Activated CD4-positive, alpha-beta T cell treated with anti-CD3 and anti-CD28 coated beads, Interleukin-2, amount 10 ng/mL, durations not matched to agents 24 days and 14 days (primary cell): ENCODE data around the gene ITGA5. TPM values are rescaled to one million over a fixed set of nuclear protein-coding genes. Genes with fewer than 3 reads are reported as not detected.

ENCODE experiments used
- DNase-seq: peaks from one replicate; pipeline ENCODE4 v3.0.0; 2022
- H3K27ac Mint-ChIP-seq: one replicate; pipeline ENCODE4 v1.8.0; 2022; ENCODE audit warnings: mild to moderate bottlenecking, mixed read lengths
- H3K27me3 Mint-ChIP-seq: one replicate; pipeline ENCODE4 v1.8.0; 2022; ENCODE audit warnings: mixed read lengths
- H3K36me3 Mint-ChIP-seq: one replicate; pipeline ENCODE4 v1.8.0; 2022; ENCODE audit warnings: low read depth, mild to moderate bottlenecking, mixed read lengths
- H3K4me1 Mint-ChIP-seq: one replicate; pipeline ENCODE4 v1.8.0; 2021; ENCODE audit warnings: mixed read lengths
- H3K4me3 Mint-ChIP-seq: one replicate; pipeline ENCODE4 v1.8.0; 2022; ENCODE audit warnings: mild to moderate bottlenecking, moderate library complexity, mixed read lengths
- H3K9me3 Mint-ChIP-seq: one replicate; pipeline ENCODE4 v1.8.0; 2021; ENCODE audit warnings: mixed read lengths
- intact Hi-C: fragments of 100-400 bp; cut with micrococcal nuclease; formaldehyde crosslinking; loops from one replicate; pipeline ENCODE4 v1.15.1; 2023
- total RNA-seq: library from RNA; stranded (reverse); gene quantifications from 2 replicates; pipeline ENCODE4 v1.2.3, GENCODE V29; 2022

The ITGA5 gene
- total RNA-seq, 1 donor from 2014 or later = 48.0 TPM

DNA sequence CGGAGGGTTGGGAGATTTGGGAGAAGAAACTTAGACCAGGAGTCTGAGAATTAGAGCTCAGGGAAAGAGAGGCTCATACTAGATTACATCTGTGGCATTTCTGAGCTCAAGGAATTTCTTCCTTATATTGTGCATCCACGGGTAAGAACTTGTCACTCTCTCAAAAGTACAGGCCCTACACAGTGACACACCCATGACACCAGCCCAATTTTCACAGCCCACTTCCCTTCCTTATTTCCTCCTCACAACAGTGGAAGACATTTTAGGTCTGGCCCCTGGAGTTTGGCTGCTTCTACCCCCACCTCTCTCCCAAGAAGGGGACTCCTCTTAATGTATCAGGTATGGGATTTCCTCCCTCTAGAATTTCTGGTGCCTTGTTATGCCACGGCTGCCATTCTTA, 25.3 kb downstream of the ITGA5 start:
- Mint-ChIP-seq H3K4me1 (peaks cover 26% of the 10 kb centered on the region), H3K27me3 (no peaks in the 10 kb centered on the region), H3K4me3 (no peak overlapping the region), H3K27ac (peak overlapping the region; percentile 14), H3K9me3 (no peaks in the 10 kb centered on the region), H3K36me3 (peaks cover 43% of the 10 kb centered on the region)
- no peak for DNase-seq
- intact Hi-C loops = no loop called here

GRCh38 chr12:54393207-54393609, 25.9 kb downstream of the ITGA5 start:
- peaks cover 39% of the 10 kb centered on the region for H3K36me3 Mint-ChIP-seq
- H3K27me3 Mint-ChIP-seq = no peaks in the 10 kb centered on the region
- no peaks in the 10 kb centered on the region for H3K9me3 Mint-ChIP-seq
- no peak for DNase-seq
- H3K27ac Mint-ChIP-seq = no peak overlapping the region
- no peak overlapping the region for H3K4me3 Mint-ChIP-seq
- intact Hi-C loops = no loop called here
- H3K4me1 Mint-ChIP-seq = peaks cover 26% of the 10 kb centered on the region

DNA sequence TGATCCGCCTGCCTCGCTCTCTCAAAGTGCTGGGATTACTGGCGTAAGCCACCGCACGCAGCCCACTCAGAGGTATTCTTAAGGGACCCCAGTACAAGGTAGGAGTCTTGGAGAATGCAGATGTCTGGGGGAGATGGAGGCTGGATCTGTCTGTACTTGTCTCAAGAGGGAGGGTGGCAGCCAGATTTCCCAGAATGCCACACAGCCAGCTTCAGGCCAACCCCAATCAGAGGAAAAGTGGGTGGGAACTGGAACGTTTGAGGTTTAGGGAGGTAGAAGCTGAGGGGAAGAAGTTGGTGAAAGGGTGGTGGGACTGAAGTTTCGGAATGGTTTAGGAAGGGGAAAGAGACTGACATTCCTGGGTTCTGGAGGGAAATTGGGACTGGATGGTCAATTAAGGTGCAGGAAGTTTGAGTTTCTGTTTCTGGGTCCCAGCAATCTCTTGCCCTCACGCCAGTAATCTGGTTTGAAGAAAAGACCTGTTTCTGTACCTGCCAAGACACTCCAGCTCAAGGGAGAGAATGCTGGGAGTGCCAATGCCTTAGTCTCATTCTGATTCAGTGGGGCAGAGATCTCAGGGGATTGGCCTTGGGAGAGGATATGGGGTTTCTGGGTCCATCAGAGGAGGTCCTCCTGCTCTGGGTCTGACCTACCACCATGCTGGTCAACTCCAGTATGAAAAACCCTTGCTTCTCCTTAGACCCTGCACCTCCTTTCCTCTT, 26.4 kb downstream of the ITGA5 start:
- no peak for DNase-seq
- intact Hi-C loops = no loop called here
- no peaks in the 10 kb centered on the region for H3K9me3 Mint-ChIP-seq
- peaks cover 26% of the 10 kb centered on the region for H3K4me1 Mint-ChIP-seq
- H3K4me3 Mint-ChIP-seq = no peak overlapping the region
- no peaks in the 10 kb centered on the region for H3K27me3 Mint-ChIP-seq
- no peak overlapping the region for H3K27ac Mint-ChIP-seq
- peaks cover 34% of the 10 kb centered on the region for H3K36me3 Mint-ChIP-seq

GRCh38 chr12:54390668-54391551, 28.2 kb downstream of the ITGA5 start:
- intact Hi-C loops = no loop called here

DNA sequence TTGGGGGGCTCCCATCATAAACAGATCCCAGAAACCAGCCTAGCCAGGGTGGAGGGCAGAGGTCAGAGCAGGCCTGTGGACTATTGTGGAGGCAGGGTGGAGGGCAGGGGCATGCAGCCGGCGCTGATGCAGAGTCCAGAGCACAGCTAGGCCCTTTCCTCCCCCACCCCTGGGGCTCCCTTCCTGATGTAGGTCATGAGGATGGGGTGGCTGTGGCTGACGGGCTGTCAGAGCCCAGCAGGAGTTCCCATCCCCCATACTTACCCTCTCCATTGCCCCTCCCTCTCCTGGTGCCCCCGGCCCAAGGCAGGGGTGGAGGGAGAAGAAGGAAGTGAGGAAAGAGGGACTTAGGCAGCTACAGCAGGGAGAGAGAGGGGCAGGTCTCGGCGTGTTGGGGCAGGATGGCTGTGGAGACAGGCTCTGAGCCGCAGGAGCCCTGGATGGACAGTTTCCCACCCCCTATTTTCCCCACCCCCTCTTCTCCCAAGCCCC, 28.8 kb downstream of the ITGA5 start:
- no peaks in the 10 kb centered on the region for H3K27me3 Mint-ChIP-seq
- H3K36me3 Mint-ChIP-seq = peaks cover 19% of the 10 kb centered on the region
- H3K4me1 Mint-ChIP-seq = peaks cover 29% of the 10 kb centered on the region
- H3K9me3 Mint-ChIP-seq = no peaks in the 10 kb centered on the region
- intact Hi-C loops = no loop called here
- peak overlapping the region; percentile 31 for H3K4me3 Mint-ChIP-seq
- DNase-seq = no peak
- no peak overlapping the region for H3K27ac Mint-ChIP-seq

More at GRCh38 chr12:54390668-54391551, 28.2 kb downstream of the ITGA5 start:
- Mint-ChIP-seq H3K4me3 (peak overlapping the region; percentile 71), H3K27me3 (no peaks in the 10 kb centered on the region), H3K9me3 (no peaks in the 10 kb centered on the region), H3K36me3 (peaks cover 21% of the 10 kb centered on the region), H3K27ac (no peak overlapping the region), H3K4me1 (peaks cover 29% of the 10 kb centered on the region)
- peak; percentile 87 for DNase-seq

DNA sequence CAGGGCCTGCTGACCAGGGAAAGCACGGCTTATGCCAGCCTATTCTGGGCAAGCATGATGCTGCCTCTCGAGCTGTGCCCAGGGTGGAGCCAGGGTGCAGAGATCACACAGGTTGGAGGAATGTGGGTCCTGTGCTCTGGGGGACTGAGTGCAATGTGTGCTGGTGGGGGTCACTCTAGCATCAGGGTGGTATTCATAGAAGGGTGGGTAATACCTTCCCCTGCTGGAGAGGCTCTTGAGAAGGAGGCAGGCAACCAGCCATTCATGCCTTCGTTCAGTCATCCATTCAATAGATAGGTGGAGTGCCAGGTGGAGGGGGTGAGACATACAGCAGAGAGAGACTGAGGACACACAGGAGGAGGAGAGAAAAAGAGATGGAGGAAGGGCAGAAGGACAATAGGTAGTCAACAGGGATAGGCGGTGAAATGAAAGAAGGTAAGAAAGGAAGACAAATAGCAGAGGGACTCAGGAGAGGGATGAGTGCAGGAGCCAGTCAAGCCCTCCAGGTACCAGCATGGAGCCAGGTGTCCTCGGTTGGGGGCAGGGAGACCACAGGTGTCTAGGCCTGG, 29.4 kb downstream of the ITGA5 start:
- peak overlapping the region; percentile 38 for H3K4me3 Mint-ChIP-seq
- intact Hi-C loops = no loop called here
- DNase-seq = no peak
- peaks cover 27% of the 10 kb centered on the region for H3K4me1 Mint-ChIP-seq
- no peaks in the 10 kb centered on the region for H3K9me3 Mint-ChIP-seq
- H3K36me3 Mint-ChIP-seq = peaks cover 13% of the 10 kb centered on the region
- H3K27ac Mint-ChIP-seq = peak overlapping the region; percentile 11
- no peaks in the 10 kb centered on the region for H3K27me3 Mint-ChIP-seq

DNA sequence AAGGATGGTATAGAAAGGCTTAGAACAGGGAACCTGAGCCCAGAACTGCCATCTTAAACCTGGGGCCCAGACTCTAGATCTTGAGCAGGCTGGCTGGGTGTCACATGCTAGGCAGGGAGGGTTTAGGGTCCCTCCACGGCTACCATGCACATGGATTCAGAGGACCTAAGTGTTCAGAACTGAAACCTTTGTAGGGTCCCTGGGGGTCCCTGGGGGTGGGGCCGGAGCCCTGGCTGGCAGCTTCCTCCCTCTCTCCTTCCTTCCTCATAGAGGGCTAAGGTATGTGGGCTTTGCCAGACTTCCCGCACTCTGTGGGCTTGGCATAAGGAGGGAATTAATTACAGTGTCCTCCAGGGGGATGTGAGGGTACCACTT, 29.9 kb downstream of the ITGA5 start:
- no peak for DNase-seq
- Mint-ChIP-seq H3K27ac (no peak overlapping the region), H3K4me3 (no peak overlapping the region), H3K4me1 (peaks cover 22% of the 10 kb centered on the region), H3K9me3 (no peaks in the 10 kb centered on the region), H3K27me3 (no peaks in the 10 kb centered on the region), H3K36me3 (peaks cover 8% of the 10 kb centered on the region)
- intact Hi-C loops = no loop called here

DNA sequence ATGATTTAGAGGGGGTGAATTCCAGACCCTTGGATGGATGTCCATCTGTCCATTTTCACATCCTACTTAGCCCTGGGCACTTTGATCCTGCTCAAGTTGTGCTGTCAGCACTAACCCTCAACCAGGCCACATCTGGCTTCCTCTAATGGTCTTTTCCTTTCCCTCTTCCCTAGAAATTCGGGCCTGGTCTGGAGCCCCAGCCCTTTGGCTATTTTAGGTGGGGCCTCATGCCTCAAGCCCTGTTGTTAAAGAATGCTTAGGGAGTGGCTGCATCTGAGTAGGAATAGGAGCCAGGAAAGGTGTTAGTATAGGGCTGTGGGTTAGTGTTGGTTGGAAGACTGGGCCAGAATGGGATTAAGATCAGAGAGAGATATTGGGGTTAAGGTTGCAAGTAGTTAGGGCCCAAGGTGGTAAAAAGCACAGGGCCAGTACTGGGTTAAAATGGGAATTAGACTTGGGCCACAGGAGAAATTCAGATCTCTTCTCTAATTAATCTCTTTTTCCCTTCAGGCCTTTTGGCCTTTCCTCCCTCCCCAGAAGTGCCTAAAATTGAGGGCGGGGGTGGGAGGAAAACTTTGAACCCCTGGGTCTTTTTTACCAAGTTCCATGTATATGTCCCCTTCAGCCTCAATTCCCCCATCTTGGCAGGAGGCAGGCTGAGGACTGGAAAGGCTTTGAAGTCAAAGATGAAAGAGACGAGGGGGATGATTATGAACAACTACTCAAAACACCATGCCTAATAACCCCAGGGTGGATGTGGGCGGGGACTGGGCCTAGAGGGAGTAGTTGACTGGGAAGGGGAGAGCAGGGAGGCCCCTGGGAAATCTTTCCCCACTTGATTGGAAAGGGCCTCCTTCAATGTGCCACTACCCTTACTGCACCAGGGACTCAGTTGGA, 30.6 kb downstream of the ITGA5 start:
- no peaks in the 10 kb centered on the region for H3K27me3 Mint-ChIP-seq
- DNase-seq = no peak
- H3K36me3 Mint-ChIP-seq = peaks cover 5% of the 10 kb centered on the region
- H3K9me3 Mint-ChIP-seq = no peaks in the 10 kb centered on the region
- intact Hi-C loops = no loop called here
- H3K4me3 Mint-ChIP-seq = no peak overlapping the region
- no peak overlapping the region for H3K27ac Mint-ChIP-seq
- H3K4me1 Mint-ChIP-seq = peaks cover 16% of the 10 kb centered on the region

DNA sequence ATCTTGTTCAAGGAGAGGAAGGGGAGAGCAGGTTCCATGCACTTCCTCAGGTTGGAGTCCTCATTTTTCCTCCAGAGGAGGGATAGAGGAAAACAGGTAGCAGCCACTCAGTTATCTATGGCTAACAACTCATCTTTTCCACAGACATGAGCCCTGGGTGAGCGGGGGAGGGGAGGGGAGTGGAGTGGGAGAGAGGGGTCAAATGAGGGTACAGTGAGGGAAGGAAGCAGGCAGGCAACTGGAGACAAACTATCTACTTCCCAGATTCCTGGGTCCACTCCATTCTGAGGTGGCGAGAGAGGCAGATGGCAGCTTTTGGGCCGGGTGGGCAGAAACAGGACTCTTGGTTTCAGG, 32.0 kb downstream of the ITGA5 start:
- intact Hi-C loops = no loop called here
- no peak overlapping the region for H3K4me3 Mint-ChIP-seq
- peaks cover 5% of the 10 kb centered on the region for H3K36me3 Mint-ChIP-seq
- H3K27ac Mint-ChIP-seq = no peak overlapping the region
- no peak for DNase-seq
- H3K9me3 Mint-ChIP-seq = no peaks in the 10 kb centered on the region
- no peaks in the 10 kb centered on the region for H3K27me3 Mint-ChIP-seq
- H3K4me1 Mint-ChIP-seq = peaks cover 18% of the 10 kb centered on the region

DNA sequence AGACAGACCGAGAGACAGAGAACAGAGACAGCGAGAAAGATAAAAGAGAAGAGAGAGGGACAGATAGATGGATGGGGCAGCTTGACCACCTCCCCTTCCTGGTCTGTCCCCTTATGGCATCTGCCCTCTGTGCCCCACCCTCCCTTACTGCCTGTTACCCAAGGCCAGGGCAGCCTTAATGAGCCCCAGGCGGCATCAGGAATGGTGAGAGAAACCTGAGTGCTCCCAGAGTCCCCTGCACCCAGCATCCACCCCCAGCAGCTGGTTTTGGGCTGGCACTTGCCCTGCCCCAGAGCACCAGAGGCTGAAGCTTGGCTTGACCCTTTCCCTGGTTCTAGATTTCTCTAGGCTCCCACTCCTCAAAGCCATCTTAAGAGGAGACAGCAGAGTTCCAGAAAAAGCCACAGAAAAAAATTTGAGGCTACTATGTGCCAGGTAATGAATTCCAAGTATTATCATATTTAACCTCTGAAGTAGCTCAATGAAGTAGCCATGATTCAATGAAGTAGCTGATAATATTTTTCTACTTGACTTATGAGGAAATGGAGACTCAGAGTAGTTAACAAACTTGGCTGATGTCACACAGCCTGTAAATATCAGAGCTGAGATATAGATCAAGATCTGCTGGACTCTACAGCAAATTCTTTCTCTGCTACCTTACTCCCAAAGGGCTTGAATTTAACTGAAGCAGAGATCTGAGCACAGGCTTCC, 32.5 kb downstream of the ITGA5 start:
- H3K36me3 Mint-ChIP-seq = peaks cover under 1% of the 10 kb centered on the region
- peaks cover 14% of the 10 kb centered on the region for H3K4me1 Mint-ChIP-seq
- no peak overlapping the region for H3K27ac Mint-ChIP-seq
- DNase-seq = no peak
- no peak overlapping the region for H3K4me3 Mint-ChIP-seq
- no peaks in the 10 kb centered on the region for H3K9me3 Mint-ChIP-seq
- H3K27me3 Mint-ChIP-seq = no peaks in the 10 kb centered on the region
- intact Hi-C loops = no loop called here

- H3K9me3 Mint-ChIP-seq = no peaks in the 10 kb centered on the region
- H3K27me3 Mint-ChIP-seq = no peaks in the 10 kb centered on the region
- no peak for DNase-seq
- intact Hi-C loops = no loop called here
- no peak overlapping the region for H3K4me3 Mint-ChIP-seq
- peaks cover 11% of the 10 kb centered on the region for H3K4me1 Mint-ChIP-seq
- H3K36me3 Mint-ChIP-seq = no peaks in the 10 kb centered on the region
- no peak overlapping the region for H3K27ac Mint-ChIP-seq
Measured at GRCh38 chr12:54385251-54385914, 33.7 kb downstream of the ITGA5 start.

DNA sequence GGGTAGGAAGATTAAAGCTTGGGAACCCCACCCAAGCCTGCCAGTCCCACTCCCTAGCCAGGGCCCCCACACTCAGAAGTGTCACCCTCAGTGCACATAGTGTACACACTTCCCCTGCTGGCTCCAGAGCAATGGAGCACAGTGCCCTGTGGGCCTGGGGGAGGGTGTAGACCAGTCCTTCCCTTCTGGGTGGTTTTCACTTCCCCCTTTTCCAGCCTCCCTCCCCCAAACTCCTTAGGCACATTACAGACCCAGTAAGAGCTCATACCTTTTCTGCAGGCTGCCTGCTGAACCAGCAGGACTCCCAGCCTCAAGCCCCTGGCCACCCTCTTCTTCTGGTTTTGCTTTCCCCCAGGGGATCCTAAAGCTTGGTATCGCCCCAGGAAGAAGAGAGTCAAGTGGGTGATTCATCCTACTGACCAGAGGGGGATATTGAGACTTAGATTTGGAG, 34.5 kb downstream of the ITGA5 start, which contains the start of gene ZNF385A:
TSS of gene ZNF385A (minus strand) at position 143 of the 451 bp plus-strand sequence. CDS start 219 bp downstream, outside the sequence.
- no peak within 1 kb of the TSS for H3K4me3 Mint-ChIP-seq
- peak within 1 kb of the TSS; percentile 51 for H3K27ac Mint-ChIP-seq
- H3K36me3 Mint-ChIP-seq = no peaks in the 10 kb centered on the region
- intact Hi-C loops = no loop called here
- H3K27me3 Mint-ChIP-seq = no peaks in the 10 kb centered on the region
- H3K9me3 Mint-ChIP-seq = no peaks in the 10 kb centered on the region
- H3K4me1 Mint-ChIP-seq = peaks cover 12% of the 10 kb centered on the region
- no peak for DNase-seq
